Gastrocnemius medialis (tissue), 4 donors: ENCODE results near the gene NHLRC4. TPM values are rescaled to one million over a fixed set of nuclear protein-coding genes. Genes with fewer than 3 reads are reported as not detected.

ENCODE experiments used
- ATAC-seq, 2 donors: fragments of 150-250 bp; one replicate each; pipeline ENCODE4 v1.9.1; 2016
- DNase-seq, 2 donors: peaks; one replicate each; pipeline ENCODE4 v3.0.0-alpha.2; 2019
- H3K27ac ChIP-seq, 4 donors: fragments of 200-600 bp; sonication (generic); 1 replicate in 1 of 4; 2 replicates in 3 of 4; pipeline ENCODE4 v1.5.1; 2016 to 2018; ENCODE audit warnings: mild to moderate bottlenecking in 2 of 4, moderate library complexity in 1 of 4
- H3K27me3 ChIP-seq, 3 donors: fragments of 200-600 bp; sonication (generic) in 2 of 3; 1 replicate in 1 of 3; 2 replicates in 2 of 3; pipeline versions ENCODE4 v1.5.1 to v1.6.0; 2016 to 2019; ENCODE audit warnings: mild to moderate bottlenecking in 1 of 3, moderate library complexity in 1 of 3
- H3K36me3 ChIP-seq, 2 donors: fragments of 200-600 bp; sonication (generic) in 1 of 2; one replicate each; pipeline ENCODE4 v1.5.1; 2017 to 2018
- H3K4me1 ChIP-seq, 2 donors: fragments of 200-600 bp; sonication (generic) in 1 of 2; one replicate each; pipeline ENCODE4 v1.5.1; 2016 to 2017; ENCODE audit warnings: mild to moderate bottlenecking in 2 of 2
- H3K4me3 ChIP-seq, 4 donors: fragments of 200-600 bp; sonication (generic) in 3 of 4; 1 replicate in 1 of 4; 2 replicates in 3 of 4; pipeline ENCODE4 v1.5.1; 2016 to 2019; ENCODE audit warnings: mild to moderate bottlenecking in 2 of 4
- H3K9me3 ChIP-seq, 3 donors: fragments of 200-600 bp; sonication (generic) in 2 of 3; 1 replicate in 1 of 3; 2 replicates in 2 of 3; pipeline ENCODE4 v1.5.1; 2016 to 2019
- POLR2A ChIP-seq, 2 donors: fragments of 450-650 bp; IDR thresholded peaks; one replicate each; pipeline ENCODE4 v1.6.1; 2017; ENCODE audit warnings: antibody characterized with exemption in 2 of 2, mild to moderate bottlenecking in 2 of 2, moderate library complexity in 2 of 2
- in situ Hi-C, 4 donors: fragments of 200-750 bp; cut with MboI; loops; one replicate each; pipeline versions ENCODE4 v1.15.0 to v1.8.0; 2017; ENCODE audit warnings: low sequenced_read_pairs in 4 of 4
- intact Hi-C: fragments of 100-400 bp; cut with DNase I; formaldehyde crosslinking; loops from one replicate; pipeline ENCODE4 v1.15.1; 2023; ENCODE audit warnings: low total_unique reads
- total RNA-seq, 4 donors: library from RNA; depleted of rRNA; stranded (reverse); fragments of >200 nt; gene quantifications; one replicate each; pipeline versions ENCODE4 v1.1.0 to v1.2.3, GENCODE V29; 2016
- TF ChIP-seq, protein P1 (sequence below), 5 experiments: fragments of 450-650 bp in 3 of 5; fragments of 200-600 bp in 2 of 5; sonication (generic) in 2 of 5; IDR thresholded peaks in 4 of 5; conservative IDR thresholded peaks in 1 of 5; 1 replicate in 4 of 5; 2 replicates in 1 of 5; pipeline ENCODE4 v1.5.1; 2016 to 2019; ENCODE audit warnings: antibody characterized with exemption in 5 of 5, mild to moderate bottlenecking in 3 of 5, moderate library complexity in 3 of 5

NHLRC4 gene
- total RNA-seq, 4 donors from 2014 or later, result 0.42 to 0.56 (median 0.48) TPM

- Histone ChIP-seq H3K4me1 (peaks cover 67 to 69% of the 10 kb centered on the region in 2 donors), H3K27ac (peak overlapping the region; percentile 87 to 97 (median 95)), H3K4me3 (peak overlapping the region; percentile 66 to 91 (median 80)), H3K36me3 (no peaks in the 10 kb centered on the region), H3K27me3 (no peaks in the 10 kb centered on the region), H3K9me3 (no peaks in the 10 kb centered on the region)
- TF ChIP-seq, protein P1, sequence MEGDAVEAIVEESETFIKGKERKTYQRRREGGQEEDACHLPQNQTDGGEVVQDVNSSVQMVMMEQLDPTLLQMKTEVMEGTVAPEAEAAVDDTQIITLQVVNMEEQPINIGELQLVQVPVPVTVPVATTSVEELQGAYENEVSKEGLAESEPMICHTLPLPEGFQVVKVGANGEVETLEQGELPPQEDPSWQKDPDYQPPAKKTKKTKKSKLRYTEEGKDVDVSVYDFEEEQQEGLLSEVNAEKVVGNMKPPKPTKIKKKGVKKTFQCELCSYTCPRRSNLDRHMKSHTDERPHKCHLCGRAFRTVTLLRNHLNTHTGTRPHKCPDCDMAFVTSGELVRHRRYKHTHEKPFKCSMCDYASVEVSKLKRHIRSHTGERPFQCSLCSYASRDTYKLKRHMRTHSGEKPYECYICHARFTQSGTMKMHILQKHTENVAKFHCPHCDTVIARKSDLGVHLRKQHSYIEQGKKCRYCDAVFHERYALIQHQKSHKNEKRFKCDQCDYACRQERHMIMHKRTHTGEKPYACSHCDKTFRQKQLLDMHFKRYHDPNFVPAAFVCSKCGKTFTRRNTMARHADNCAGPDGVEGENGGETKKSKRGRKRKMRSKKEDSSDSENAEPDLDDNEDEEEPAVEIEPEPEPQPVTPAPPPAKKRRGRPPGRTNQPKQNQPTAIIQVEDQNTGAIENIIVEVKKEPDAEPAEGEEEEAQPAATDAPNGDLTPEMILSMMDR (IDR thresholded peaks at IDR 0.05 in 4 of 5, conservative IDR thresholded peaks at IDR 0.05 in 1 of 5), result no peak
- peak; percentile 82 to 85 for TF ChIP-seq POLR2A (IDR thresholded peaks at IDR 0.05)
- ATAC-seq, result peak in 1 of 2 donors; percentile 3
- intact Hi-C loops (loop anchor here (1.0 kb wide), 1 partner anchor 70 kb away; no protein-coding TSS in a partner anchor), in situ Hi-C loops (no loop called here)
- no peak for DNase-seq
Measured at GRCh38 chr16:590188-590814, 23.5 kb downstream of the NHLRC4 start.

- in situ Hi-C loops (no loop called here), intact Hi-C loops (loop anchor here (1.0 kb wide), 1 partner anchor 69 kb away; no protein-coding TSS in a partner anchor)
- DNase-seq (no peak), ATAC-seq (no peak)
- H3K9me3 ChIP-seq, result no peaks in the 10 kb centered on the region
- no peaks in the 10 kb centered on the region for H3K27me3 ChIP-seq
- H3K4me1 ChIP-seq, result peaks cover 68 to 71% of the 10 kb centered on the region in 2 donors
- no peak for TF ChIP-seq POLR2A (IDR thresholded peaks at IDR 0.05)
- TF ChIP-seq, protein P1 (IDR thresholded peaks at IDR 0.05 in 4 of 5, conservative IDR thresholded peaks at IDR 0.05 in 1 of 5), result no peak
- peak overlapping the region; percentile 66 to 91 (median 80) for H3K4me3 ChIP-seq
- no peaks in the 10 kb centered on the region for H3K36me3 ChIP-seq
- peak overlapping the region; percentile 87 to 97 (median 95) for H3K27ac ChIP-seq
Measured at GRCh38 chr16:590815-591200, 24.0 kb downstream of the NHLRC4 start.

DNA sequence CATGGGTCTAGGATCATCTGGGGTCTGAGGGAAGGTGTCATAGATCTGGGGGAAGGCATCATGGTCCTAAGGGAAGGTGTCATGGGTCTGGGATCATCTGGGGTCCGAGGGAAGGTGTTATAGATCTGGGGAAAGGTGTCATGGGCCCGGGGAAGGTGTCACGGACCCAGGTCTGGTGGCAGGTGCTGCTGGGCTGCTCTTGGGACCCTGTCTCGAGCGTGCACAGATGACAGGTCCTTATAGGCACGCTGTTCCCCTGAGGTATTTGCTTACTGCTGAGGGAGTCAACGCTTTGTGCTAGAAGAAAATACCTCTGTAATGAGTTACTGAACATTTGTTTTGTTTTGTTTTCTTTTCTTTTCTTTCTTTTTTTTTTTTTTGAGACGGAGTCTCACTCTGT is 24.4 kb downstream of the NHLRC4 start:
- in situ Hi-C loops (no loop called here), intact Hi-C loops (no loop called here)
- Histone ChIP-seq H3K4me1 (peaks cover 68 to 70% of the 10 kb centered on the region in 2 donors), H3K27me3 (no peaks in the 10 kb centered on the region), H3K36me3 (no peaks in the 10 kb centered on the region), H3K4me3 (peak overlapping the region; percentile 66 to 91 (median 80)), H3K27ac (peak overlapping the region; percentile 87 to 97 (median 95)), H3K9me3 (no peaks in the 10 kb centered on the region)
- TF ChIP-seq, protein P1 (IDR thresholded peaks at IDR 0.05 in 4 of 5, conservative IDR thresholded peaks at IDR 0.05 in 1 of 5), result no peak
- TF ChIP-seq POLR2A (IDR thresholded peaks at IDR 0.05), result no peak
- no peak for DNase-seq
- no peak for ATAC-seq

DNA sequence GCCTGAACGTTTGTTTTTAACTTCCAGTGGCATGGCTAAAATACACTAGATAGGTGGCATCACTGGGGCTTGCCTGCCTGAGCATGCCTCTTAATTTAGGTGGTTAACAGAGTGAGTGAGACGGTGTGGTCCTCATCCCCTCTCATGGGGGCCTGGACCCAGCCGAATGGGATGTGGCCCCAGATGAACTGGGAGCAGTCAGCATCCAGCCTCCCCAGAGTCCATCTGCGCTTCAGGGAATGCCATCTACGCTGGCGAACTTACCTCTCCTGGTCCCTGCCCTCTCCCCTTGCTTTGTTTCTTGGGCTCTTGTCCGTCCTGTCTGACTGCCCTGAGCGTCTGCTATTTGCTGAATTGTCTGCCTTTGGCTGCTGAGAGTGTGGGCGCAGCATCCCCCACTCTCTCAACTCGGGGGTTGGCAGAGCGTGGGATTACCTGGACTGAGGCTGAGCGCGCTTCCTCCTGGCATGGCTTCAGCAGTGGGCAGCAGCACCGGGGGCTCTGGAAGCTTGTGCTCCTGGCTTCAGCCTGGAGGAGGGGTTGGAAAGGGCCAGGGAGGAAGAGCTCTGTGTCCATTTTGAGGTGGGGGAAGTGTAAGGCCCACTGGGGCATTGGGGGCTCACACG is 25.2 kb downstream of the NHLRC4 start:
- no peak for DNase-seq
- intact Hi-C loops, result no loop called here
- no peak for ATAC-seq
- Histone ChIP-seq H3K9me3 (no peaks in the 10 kb centered on the region), H3K36me3 (no peaks in the 10 kb centered on the region), H3K27me3 (no peaks in the 10 kb centered on the region), H3K27ac (peak overlapping the region; percentile 87 to 97 (median 95)), H3K4me3 (peak overlapping the region; percentile 30 to 80 (median 34)), H3K4me1 (peaks cover 62 to 64% of the 10 kb centered on the region in 2 donors)
- TF ChIP-seq, protein P1 (IDR thresholded peaks at IDR 0.05 in 4 of 5, conservative IDR thresholded peaks at IDR 0.05 in 1 of 5), result no peak
- no peak for TF ChIP-seq POLR2A (IDR thresholded peaks at IDR 0.05)
- in situ Hi-C loops, result no loop called here
